Measurements from ENCODE around the gene REG3G. TPM values are rescaled to one million over a fixed set of nuclear protein-coding genes. Genes with fewer than 3 reads are reported as not detected.

The REG3G gene
- total RNA-seq, 1 donor from 2014 or later = not detected

DNA sequence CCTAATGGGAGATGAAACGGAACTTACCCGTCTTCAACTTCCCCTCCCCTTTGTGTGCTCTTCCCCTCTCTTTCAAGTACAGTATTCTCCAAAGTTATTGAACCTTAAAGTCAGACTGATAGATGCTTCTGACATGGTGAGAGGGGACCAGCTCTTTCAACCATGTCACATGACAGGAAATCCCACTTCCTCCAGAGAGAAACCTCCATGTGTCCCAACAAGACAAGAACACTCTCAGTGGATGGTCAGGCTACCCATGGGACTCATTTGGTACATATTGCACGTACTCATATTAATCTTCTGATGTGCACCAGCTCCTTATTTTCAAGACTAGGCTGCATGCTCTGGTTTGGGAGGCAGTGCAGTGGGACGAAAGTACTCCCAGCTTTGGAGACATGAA lies 44.6 kb upstream of the REG3G start:
- TF ChIP-seq, protein P1, sequence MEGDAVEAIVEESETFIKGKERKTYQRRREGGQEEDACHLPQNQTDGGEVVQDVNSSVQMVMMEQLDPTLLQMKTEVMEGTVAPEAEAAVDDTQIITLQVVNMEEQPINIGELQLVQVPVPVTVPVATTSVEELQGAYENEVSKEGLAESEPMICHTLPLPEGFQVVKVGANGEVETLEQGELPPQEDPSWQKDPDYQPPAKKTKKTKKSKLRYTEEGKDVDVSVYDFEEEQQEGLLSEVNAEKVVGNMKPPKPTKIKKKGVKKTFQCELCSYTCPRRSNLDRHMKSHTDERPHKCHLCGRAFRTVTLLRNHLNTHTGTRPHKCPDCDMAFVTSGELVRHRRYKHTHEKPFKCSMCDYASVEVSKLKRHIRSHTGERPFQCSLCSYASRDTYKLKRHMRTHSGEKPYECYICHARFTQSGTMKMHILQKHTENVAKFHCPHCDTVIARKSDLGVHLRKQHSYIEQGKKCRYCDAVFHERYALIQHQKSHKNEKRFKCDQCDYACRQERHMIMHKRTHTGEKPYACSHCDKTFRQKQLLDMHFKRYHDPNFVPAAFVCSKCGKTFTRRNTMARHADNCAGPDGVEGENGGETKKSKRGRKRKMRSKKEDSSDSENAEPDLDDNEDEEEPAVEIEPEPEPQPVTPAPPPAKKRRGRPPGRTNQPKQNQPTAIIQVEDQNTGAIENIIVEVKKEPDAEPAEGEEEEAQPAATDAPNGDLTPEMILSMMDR (IDR thresholded peaks at IDR 0.05; ENCODE audit: partially characterized antibody, unreplicated experiment) = no peak
- Mint-ChIP-seq H3K4me1 (ENCODE audit: low read depth, unreplicated experiment) (no peaks in the 10 kb centered on the region), H3K27ac (ENCODE audit: unreplicated experiment) (no peak overlapping the region), H3K9me3 (ENCODE audit: unreplicated experiment) (no peaks in the 10 kb centered on the region), H3K4me3 (ENCODE audit: unreplicated experiment) (no peak overlapping the region), H3K36me3 (ENCODE audit: unreplicated experiment) (no peaks in the 10 kb centered on the region), H3K27me3 (ENCODE audit: unreplicated experiment) (peaks cover 2% of the 10 kb centered on the region)
- DNase-seq = no peak

GRCh38 chr2:78982638-78983330 lies 42.7 kb upstream of the REG3G start:
- Mint-ChIP-seq H3K27me3 (ENCODE audit: unreplicated experiment) (peaks cover 2% of the 10 kb centered on the region), H3K4me1 (ENCODE audit: low read depth, unreplicated experiment) (no peaks in the 10 kb centered on the region), H3K36me3 (ENCODE audit: unreplicated experiment) (no peaks in the 10 kb centered on the region), H3K27ac (ENCODE audit: unreplicated experiment) (no peak overlapping the region), H3K4me3 (ENCODE audit: unreplicated experiment) (no peak overlapping the region), H3K9me3 (ENCODE audit: unreplicated experiment) (no peaks in the 10 kb centered on the region)
- TF ChIP-seq, protein P1 (IDR thresholded peaks at IDR 0.05; ENCODE audit: partially characterized antibody, unreplicated experiment) = no peak
- DNase-seq = no peak

DNA sequence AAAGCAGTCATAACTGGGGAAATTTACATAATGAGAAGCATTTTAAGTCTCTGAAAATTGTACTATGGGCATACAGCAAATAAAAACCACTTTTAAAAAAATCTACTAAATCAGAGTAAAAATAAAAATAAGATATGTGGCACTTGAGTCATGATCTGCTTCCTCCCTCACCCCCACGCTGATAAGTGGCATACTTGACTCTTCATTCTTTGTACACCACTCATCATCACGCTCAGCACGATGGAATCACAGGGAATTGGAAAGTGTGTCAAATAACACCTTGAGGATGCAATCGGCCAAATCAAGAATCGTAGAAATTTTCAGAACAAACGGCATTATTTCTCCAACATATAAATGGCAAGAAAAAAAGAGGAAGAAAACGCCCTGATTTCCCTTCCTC lies 41.1 kb upstream of the REG3G start:
- TF ChIP-seq, protein P1 (IDR thresholded peaks at IDR 0.05; ENCODE audit: partially characterized antibody, unreplicated experiment) = no peak
- Mint-ChIP-seq H3K9me3 (ENCODE audit: unreplicated experiment) (no peaks in the 10 kb centered on the region), H3K36me3 (ENCODE audit: unreplicated experiment) (no peaks in the 10 kb centered on the region), H3K4me1 (ENCODE audit: low read depth, unreplicated experiment) (no peaks in the 10 kb centered on the region), H3K27ac (ENCODE audit: unreplicated experiment) (no peak overlapping the region), H3K4me3 (ENCODE audit: unreplicated experiment) (no peak overlapping the region), H3K27me3 (ENCODE audit: unreplicated experiment) (peaks cover 2% of the 10 kb centered on the region)
- no peak for DNase-seq

DNA sequence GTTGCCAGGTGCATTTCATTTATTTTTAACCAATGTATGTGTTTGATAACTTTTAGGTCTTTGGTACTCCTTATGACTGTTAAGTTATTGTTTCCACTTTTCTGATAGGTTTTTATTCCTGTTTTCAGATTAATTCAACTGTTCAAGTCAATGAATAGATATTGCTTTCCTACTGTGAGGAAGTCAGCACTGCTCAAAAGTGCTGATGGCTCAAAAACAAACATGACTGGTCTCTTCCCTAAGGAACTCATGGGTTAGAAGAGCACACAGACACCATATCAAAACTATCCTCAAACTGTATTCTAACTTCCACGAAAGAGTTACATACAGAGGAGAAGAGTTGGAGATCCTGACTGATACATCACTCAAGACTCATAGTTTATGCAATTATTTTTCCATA lies 39.9 kb upstream of the REG3G start:
- Mint-ChIP-seq H3K4me3 (ENCODE audit: unreplicated experiment) (no peak overlapping the region), H3K36me3 (ENCODE audit: unreplicated experiment) (no peaks in the 10 kb centered on the region), H3K27ac (ENCODE audit: unreplicated experiment) (no peak overlapping the region), H3K27me3 (ENCODE audit: unreplicated experiment) (peaks cover 2% of the 10 kb centered on the region), H3K9me3 (ENCODE audit: unreplicated experiment) (no peaks in the 10 kb centered on the region), H3K4me1 (ENCODE audit: low read depth, unreplicated experiment) (no peaks in the 10 kb centered on the region)
- no peak for DNase-seq
- TF ChIP-seq, protein P1 (IDR thresholded peaks at IDR 0.05; ENCODE audit: partially characterized antibody, unreplicated experiment) = no peak

GRCh38 chr2:78989051-78989450 lies 36.5 kb upstream of the REG3G start:
- H3K4me1 Mint-ChIP-seq (ENCODE audit: low read depth, unreplicated experiment) = no peaks in the 10 kb centered on the region
- H3K4me3 Mint-ChIP-seq (ENCODE audit: unreplicated experiment) = no peak overlapping the region
- H3K27ac Mint-ChIP-seq (ENCODE audit: unreplicated experiment) = no peak overlapping the region
- TF ChIP-seq, protein P1 (IDR thresholded peaks at IDR 0.05; ENCODE audit: partially characterized antibody, unreplicated experiment) = no peak
- peaks cover 4% of the 10 kb centered on the region for H3K9me3 Mint-ChIP-seq (ENCODE audit: unreplicated experiment)
- no peaks in the 10 kb centered on the region for H3K36me3 Mint-ChIP-seq (ENCODE audit: unreplicated experiment)
- DNase-seq = no peak
- H3K27me3 Mint-ChIP-seq (ENCODE audit: unreplicated experiment) = peaks cover 13% of the 10 kb centered on the region

Data from glutamatergic neuron (in vitro differentiated cells).